Omental fat pad (tissue), 4 donors: ENCODE data around the gene NDUFS6. TPM values are rescaled to one million over a fixed set of nuclear protein-coding genes. Genes with fewer than 3 reads are reported as not detected.
"Not testable (repeated sequence)": the region's sequence is repeated elsewhere in the genome, so short reads cannot be mapped to it uniquely, and the experiment has no call there.

Experiments
- ATAC-seq: fragments of 150-250 bp; one replicate; pipeline ENCODE4 v1.9.1; 2016; ENCODE audit warnings: mild to moderate bottlenecking, moderate library complexity; ENCODE audit not compliant: low FRiP score
- DNase-seq: peaks from one replicate; pipeline ENCODE4 v3.0.0-alpha.2; 2019; ENCODE audit warnings: low spot score
- total RNA-seq, 4 donors: library from RNA; depleted of rRNA; stranded (reverse); fragments of >200 nt; gene quantifications; one replicate each; pipeline ENCODE4 v1.1.0, GENCODE V29; 2016
- TF ChIP-seq, protein P1 (sequence below), 3 donors: fragments of 450-650 bp; IDR thresholded peaks; one replicate each; pipeline ENCODE4 v1.5.1; 2016 to 2017; ENCODE audit warnings: antibody characterized with exemption in 3 of 3, mild to moderate bottlenecking in 3 of 3, moderate library complexity in 2 of 3

NDUFS6 gene
- total RNA-seq, 4 donors from 2014 or later, result 34.3 to 81.2 (median 44.2) TPM

DNA sequence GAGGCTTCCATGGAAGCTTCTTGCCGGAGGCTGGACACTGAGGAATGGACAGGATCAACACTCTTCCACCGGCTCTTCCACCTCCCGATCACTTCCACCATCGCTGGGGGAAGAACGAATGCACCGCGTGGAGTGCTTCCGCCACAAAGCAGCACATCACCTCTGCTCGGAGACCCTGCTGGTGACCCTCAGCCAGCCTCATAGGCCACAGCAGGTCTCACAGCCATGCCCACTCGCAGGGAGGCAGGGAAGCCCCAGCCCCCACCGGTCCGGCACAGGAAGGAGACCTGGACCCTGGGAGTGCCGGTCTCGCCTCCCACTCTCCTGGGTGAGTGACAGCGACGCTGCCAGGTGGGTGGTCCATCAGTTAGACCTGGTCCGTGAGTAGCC, 6.3 kb upstream of the NDUFS6 start:
- TF ChIP-seq, protein P1, sequence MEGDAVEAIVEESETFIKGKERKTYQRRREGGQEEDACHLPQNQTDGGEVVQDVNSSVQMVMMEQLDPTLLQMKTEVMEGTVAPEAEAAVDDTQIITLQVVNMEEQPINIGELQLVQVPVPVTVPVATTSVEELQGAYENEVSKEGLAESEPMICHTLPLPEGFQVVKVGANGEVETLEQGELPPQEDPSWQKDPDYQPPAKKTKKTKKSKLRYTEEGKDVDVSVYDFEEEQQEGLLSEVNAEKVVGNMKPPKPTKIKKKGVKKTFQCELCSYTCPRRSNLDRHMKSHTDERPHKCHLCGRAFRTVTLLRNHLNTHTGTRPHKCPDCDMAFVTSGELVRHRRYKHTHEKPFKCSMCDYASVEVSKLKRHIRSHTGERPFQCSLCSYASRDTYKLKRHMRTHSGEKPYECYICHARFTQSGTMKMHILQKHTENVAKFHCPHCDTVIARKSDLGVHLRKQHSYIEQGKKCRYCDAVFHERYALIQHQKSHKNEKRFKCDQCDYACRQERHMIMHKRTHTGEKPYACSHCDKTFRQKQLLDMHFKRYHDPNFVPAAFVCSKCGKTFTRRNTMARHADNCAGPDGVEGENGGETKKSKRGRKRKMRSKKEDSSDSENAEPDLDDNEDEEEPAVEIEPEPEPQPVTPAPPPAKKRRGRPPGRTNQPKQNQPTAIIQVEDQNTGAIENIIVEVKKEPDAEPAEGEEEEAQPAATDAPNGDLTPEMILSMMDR (IDR thresholded peaks at IDR 0.05), result no peak
- ATAC-seq, result no peak
- DNase-seq, result no peak

DNA sequence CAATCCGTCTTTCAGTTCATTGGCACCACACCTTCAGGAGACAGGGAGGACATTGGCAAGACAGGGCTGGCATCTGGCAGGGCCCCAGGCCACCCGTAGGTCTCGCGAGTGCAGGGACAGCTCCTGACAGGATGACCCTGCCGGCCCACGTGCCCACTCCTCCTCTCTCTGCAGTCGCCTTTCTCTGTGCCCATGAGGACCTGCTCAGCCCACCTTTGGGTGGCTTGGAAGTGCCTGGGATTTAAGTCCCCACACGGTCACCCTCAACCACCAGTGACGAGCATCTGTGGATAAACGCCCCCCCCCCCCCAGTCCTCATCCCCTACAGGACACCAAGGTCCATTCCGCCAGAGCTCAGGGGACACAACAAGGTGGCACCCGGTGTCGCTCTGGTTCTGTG, 5.7 kb upstream of the NDUFS6 start:
- TF ChIP-seq, protein P1 (IDR thresholded peaks at IDR 0.05), result no peak

DNA sequence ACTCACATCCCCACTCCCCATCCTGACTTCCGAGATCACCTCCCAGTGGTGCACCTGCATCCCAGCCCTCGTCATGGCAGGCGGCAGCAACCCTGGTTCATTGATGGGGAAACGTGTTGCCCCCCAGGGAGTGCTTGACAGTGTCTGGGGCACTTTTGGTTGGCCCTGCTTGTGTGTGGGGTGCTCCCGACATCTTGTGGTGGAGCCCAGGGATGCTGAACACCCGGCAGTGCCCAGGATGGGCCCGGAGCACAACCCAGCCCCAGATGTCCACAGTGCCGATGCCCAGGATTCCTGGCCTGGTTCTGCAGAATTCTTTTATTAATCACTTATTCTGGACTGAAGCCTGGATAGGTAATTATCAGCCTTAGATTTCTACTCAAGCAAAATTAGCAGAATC, 5.3 kb upstream of the NDUFS6 start:
- ATAC-seq (no peak), DNase-seq (no peak)
- TF ChIP-seq, protein P1 (IDR thresholded peaks at IDR 0.05), result no peak

More for the DNA sequence above, 5.7 kb upstream of the NDUFS6 start:
- no peak for ATAC-seq
- DNase-seq, result no peak

DNA sequence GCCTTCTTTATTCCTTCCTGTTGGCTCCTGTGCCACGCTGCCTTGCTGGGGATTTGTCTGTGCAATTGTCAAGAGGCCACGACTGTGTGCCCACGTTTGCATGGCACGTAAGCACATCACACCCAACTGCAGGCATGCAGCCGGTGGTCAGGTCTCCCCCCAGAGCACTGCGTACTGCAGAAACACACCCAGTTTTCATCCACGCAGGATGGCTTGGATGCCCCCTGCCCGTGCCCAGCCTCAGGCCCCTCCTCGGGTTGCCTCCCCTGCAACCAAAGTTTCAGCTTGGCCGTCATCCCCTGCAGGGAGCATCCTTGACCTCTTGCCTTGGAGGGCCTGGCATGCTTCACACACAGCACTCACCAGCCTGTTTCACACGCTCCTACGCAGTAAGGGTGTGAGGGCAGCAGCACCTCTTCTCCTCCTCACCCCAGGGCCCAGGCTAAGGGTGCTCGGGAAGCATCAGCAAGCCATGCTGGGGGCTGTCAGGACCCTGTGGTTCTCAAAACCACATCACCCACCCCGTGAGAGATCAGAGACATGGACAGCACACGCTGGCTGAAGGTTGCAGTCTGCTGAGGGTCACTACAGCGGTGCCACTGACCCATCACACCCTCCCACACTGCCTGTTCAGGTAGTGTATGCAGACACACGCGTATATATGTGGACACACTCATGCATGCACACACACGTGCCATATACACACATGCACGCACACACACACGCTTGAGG, 4.7 kb upstream of the NDUFS6 start:
- DNase-seq, result no peak

DNA sequence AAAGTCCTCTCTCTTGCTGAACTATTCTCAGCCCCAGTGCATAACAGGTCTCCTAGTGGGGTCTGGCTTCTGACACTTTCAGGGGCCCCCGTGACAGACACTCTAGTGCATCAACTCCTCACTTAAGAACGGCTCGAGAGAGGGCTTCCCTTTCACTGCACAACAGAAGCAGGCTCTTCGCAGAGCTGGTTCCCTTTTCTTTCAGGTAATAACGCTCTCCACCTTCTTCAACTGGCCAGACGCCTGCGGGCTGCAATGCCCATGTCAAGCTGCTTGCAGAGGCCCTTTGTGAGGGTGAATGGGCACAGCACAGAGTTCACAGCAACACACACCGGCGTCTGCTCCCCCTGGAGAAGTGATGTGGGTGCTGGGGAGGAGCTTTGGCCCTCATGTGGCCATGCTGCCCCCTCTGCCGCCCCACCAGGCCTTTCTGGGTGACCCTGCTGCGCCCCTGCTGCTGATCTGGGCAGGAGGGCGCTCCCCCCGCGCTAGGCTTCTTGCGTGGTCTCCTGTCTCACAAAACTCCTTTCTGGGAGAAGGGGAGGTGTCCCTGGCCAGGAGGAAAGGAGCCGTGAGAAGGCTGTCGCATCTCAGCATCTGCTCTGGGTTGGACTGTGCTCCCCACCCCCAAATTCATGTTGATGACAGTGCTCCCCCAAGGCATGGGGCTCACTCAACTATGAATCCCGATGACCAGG, 4.0 kb upstream of the NDUFS6 start:
- DNase-seq, result no peak
- ATAC-seq, result no peak
- TF ChIP-seq, protein P1 (IDR thresholded peaks at IDR 0.05), result no peak

More for the DNA sequence above, 4.7 kb upstream of the NDUFS6 start:
- TF ChIP-seq, protein P1 (IDR thresholded peaks at IDR 0.05), result no peak
- no peak for ATAC-seq

DNA sequence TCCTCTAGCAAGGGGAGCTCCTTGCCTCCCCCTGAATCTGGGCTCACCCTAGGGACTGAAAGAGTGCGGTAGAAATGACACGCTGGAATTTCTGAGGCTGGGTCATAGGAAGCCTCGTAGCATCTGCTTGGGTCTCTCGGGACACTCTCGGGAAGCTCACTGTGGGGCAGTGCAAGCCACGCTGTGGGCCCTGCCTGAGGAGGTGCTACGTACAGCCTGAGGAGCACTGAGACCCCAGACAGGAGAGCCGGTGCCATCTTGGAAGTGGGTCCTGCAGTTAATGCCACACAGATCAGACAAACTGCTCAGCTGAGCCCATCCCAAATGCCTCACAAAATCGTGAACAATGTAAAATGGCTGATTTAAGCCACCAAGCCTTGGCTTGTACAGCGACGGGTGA, 3.4 kb upstream of the NDUFS6 start:
- DNase-seq (no peak), ATAC-seq (no peak)
- TF ChIP-seq, protein P1 (IDR thresholded peaks at IDR 0.05), result no peak

DNA sequence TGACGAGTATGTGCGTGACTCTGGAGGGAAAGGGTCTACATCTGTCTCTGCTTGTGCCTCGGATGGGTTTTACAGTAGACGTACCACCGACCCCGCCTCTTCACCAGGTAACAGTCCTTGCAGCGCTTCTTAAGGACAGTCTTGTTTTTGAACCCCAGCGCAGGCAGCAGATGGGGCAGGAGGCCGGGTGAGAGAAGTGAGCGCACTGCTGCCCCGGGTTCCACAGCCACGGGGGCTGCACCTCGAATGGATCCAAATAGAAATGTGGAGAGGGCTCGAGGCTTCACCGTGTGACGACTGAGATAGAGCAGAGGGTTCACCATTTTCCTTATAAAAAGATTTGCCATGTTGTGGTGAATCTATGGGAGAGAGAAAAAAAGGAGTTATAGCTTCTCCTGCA, 2.6 kb upstream of the NDUFS6 start:
- DNase-seq, ATAC-seq: not testable (repeated sequence)
